Measurements from ENCODE around the gene NCKAP5L. TPM values are rescaled to one million over a fixed set of nuclear protein-coding genes. Genes with fewer than 3 reads are reported as not detected.
"Not testable (repeated sequence)": the region's sequence is repeated elsewhere in the genome, so short reads cannot be mapped to it uniquely, and the experiment has no call there.

The NCKAP5L gene
- total and polyA plus RNA-seq, 10 donors, result 3.6 to 29.4 (median 21.1) TPM

GRCh38 chr12:49865109-49865781 is 37.0 kb upstream of the NCKAP5L start:
- WGBS, 5 donors, result 78 to 89% (median 83%) methylated on average over 12 to 13 of the region's 13 CpGs
- intact Hi-C loops (cut with DNase I; ENCODE audit: low total_unique reads), result loop anchor here (10.0 kb wide), 1 partner anchor 200 kb away; no protein-coding TSS in a partner anchor
- H3K4me3 ChIP-seq, result no peak overlapping the region

GRCh38 chr12:49864798-49865090 is 36.5 kb upstream of the NCKAP5L start:
- Histone ChIP-seq H3K9me3 (no peaks in the 10 kb centered on the region), H3K4me3 (no peak overlapping the region), H3K36me3 (no peaks in the 10 kb centered on the region), H3K4me1 (peaks cover 0 to 30% (median 10%) of the 10 kb centered on the region in 6 donors), H3K27me3 (replicated peaks in 1 of 7) (peaks cover 0 to 32% (median 0%) of the 10 kb centered on the region in 7 donors), H3K27ac (no peak overlapping the region)
- intact Hi-C loops (cut with DNase I; ENCODE audit: low total_unique reads), result loop anchor here (10.0 kb wide), 1 partner anchor 200 kb away; no protein-coding TSS in a partner anchor
- WGBS, 5 donors, result 61 to 87% (median 80%) methylated on average over 2 of the region's 2 CpGs
- TF ChIP-seq POLR2AphosphoS5 (IDR thresholded peaks at IDR 0.05) (no peak), POLR2A (IDR thresholded peaks at IDR 0.05) (no peak), CTCF (IDR thresholded peaks at IDR 0.05 in 8 of 11, conservative IDR thresholded peaks at IDR 0.05 in 3 of 11) (no peak)
- DNase-seq, result no peak

More at GRCh38 chr12:49865109-49865781, 37.0 kb upstream of the NCKAP5L start:
- H3K9me3 ChIP-seq, result no peaks in the 10 kb centered on the region
- no peaks in the 10 kb centered on the region for H3K36me3 ChIP-seq
- DNase-seq, result peak; percentile 42
- H3K27me3 ChIP-seq (replicated peaks in 1 of 7), result peaks cover 0 to 32% (median 0%) of the 10 kb centered on the region in 7 donors
- peaks cover 0 to 30% (median 11%) of the 10 kb centered on the region in 6 donors for H3K4me1 ChIP-seq
- H3K27ac ChIP-seq, result no peak overlapping the region
- TF ChIP-seq CTCF (IDR thresholded peaks at IDR 0.05 in 8 of 11, conservative IDR thresholded peaks at IDR 0.05 in 3 of 11) (no peak), POLR2AphosphoS5 (IDR thresholded peaks at IDR 0.05) (no peak), POLR2A (IDR thresholded peaks at IDR 0.05) (no peak)

DNA sequence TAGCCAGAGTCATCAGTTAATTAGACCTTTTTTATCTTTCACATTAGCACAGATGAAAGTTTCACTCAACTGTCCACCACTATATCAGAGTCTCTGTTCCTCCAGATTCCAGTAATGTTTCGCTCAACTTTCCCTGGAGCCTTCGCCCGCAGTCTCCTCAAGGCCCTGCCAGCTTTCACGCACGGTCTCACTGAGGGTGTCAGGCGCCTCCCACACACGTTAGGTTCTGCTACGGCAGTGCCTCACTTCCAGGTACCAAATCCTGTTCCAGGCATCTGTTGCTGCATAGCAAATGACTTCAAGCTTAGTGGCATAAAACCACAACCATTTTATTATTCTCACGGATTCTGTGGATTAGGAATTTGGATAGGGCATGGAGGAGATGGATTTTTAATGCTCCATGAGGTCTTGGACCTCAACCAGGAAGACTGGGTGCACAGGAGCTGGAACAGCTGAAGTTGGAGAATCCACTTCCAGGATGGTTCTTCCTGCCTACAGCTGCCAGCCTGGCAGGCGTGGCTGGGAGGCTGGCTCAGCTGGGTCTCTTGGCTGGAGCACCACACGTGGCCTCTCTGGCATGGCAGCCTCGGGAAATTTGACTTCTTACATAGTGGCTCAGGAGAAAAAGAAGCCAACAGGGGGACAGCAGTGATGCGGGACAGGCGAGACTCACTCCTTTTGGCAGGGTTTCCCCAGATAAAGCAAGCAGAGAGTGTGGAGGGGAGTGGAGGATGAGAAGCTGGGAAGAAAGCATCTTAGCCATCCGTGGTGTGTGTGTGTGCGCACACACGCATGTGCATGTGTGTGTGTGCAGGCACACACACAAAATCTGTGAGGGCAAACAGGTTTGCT is 36.0 kb upstream of the NCKAP5L start:
- Histone ChIP-seq H3K27me3 (replicated peaks in 1 of 7) (peaks cover 0 to 32% (median 0%) of the 10 kb centered on the region in 7 donors), H3K36me3 (no peaks in the 10 kb centered on the region), H3K4me3 (no peak overlapping the region), H3K27ac (no peak overlapping the region), H3K4me1 (peaks cover 0 to 24% (median 8%) of the 10 kb centered on the region in 6 donors), H3K9me3 (no peaks in the 10 kb centered on the region)
- TF ChIP-seq CTCF (IDR thresholded peaks at IDR 0.05 in 8 of 11, conservative IDR thresholded peaks at IDR 0.05 in 3 of 11) (no peak), POLR2A (IDR thresholded peaks at IDR 0.05) (no peak), POLR2AphosphoS5 (IDR thresholded peaks at IDR 0.05) (no peak)
- intact Hi-C loops (cut with DNase I; ENCODE audit: low total_unique reads), result loop anchor here (10.0 kb wide), 1 partner anchor 201 kb away; no protein-coding TSS in a partner anchor
- DNase-seq, result peak; percentile 31
- 77 to 84% (median 82%) methylated on average over 17 of the region's 17 CpGs for WGBS, 5 donors

DNA sequence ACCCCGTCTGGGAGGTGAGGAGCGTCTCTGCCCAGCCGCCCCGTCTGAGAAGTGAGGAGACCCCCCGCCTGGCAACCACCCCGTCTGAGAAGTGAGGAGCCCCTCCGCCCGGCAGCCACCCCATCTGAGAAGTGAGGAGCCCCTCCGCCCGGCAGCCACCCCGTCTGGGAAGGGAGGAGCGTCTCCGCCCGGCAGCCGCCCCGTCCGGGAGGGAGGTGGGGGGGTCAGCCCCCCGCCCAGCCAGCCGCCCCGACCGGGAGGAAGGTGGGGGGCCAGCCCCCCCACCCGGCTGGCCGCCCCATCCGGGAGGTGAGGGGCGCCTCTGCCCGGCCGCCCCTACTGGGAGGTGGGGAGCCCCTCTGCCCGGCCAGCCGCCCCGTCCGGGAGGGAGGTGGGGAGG is 32.7 kb upstream of the NCKAP5L start:
- 88 to 96% (median 93%) methylated on average over 5 to 31 of the region's 31 CpGs for whole genome bisulfite sequencing, 5 donors

DNA sequence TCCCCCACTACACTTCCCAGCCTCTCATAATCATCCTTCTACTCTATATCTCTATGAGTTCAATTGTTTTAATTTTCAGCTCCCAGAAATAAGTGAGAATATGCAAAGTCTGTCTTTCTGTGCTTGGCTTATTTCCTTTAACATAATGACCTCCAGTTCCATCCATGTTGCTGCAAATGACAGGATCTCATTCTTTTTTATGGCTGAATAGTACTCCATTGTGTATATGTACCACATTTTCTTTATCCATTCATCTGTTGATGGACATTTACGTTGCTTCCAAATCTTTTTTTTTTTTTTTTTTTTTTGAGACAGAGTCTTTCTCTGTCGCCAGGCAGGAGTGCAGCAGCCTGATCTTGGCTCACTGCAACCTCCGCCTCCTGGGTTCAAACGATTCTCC is 27.7 kb upstream of the NCKAP5L start:
- intact Hi-C loops (cut with DNase I; ENCODE audit: low total_unique reads); H3K36me3 ChIP-seq; H3K4me1 ChIP-seq; H3K27me3 ChIP-seq (replicated peaks in 1 of 7); H3K4me3 ChIP-seq; H3K9me3 ChIP-seq; DNase-seq; H3K27ac ChIP-seq: not testable (repeated sequence)
- 88 to 96% (median 93%) methylated on average over 4 of the region's 4 CpGs for WGBS, 5 donors

More for the DNA sequence above, 32.7 kb upstream of the NCKAP5L start:
- H3K36me3 ChIP-seq, H3K4me1 ChIP-seq, H3K27ac ChIP-seq, H3K9me3 ChIP-seq, DNase-seq, H3K4me3 ChIP-seq: not testable (repeated sequence)
- intact Hi-C loops (cut with DNase I; ENCODE audit: low total_unique reads), result loop anchor here (10.0 kb wide), 1 partner anchor 204 kb away; no protein-coding TSS in a partner anchor
- H3K27me3 ChIP-seq (replicated peaks in 1 of 7), result peaks cover 0 to 12% (median 0%) of the 10 kb centered on the region in 7 donors
